GM12878 (cell line): ENCODE data around the gene MVK.

Source experiments
- EZH2 ChIP-seq: IDR thresholded peaks from 2 replicates; pipeline ENCODE4 v1.6.1; 2012; ENCODE audit warnings: low read depth, mild to moderate bottlenecking, control low read depth, inconsistent platforms, low read length, borderline replicate concordance; ENCODE audit not compliant: control insufficient read depth
- POLR2AphosphoS5 ChIP-seq: IDR thresholded peaks from 2 replicates; pipeline ENCODE4 v1.6.1; 2011; ENCODE audit warnings: mild to moderate bottlenecking, low read length, inconsistent platforms
- RAD21 ChIP-seq: IDR thresholded peaks from 2 replicates; pipeline ENCODE4 v1.6.1; 2011; ENCODE audit warnings: mild to moderate bottlenecking, low read depth, low read length, moderate library complexity; ENCODE audit not compliant: insufficient read depth
- SUPT20H ChIP-seq: IDR thresholded peaks from 2 replicates; pipeline ENCODE4 v1.6.1; 2011; ENCODE audit warnings: low read depth, mild to moderate bottlenecking, low read length, moderate library complexity, borderline replicate concordance; ENCODE audit not compliant: control insufficient read depth
- TARDBP ChIP-seq: IDR thresholded peaks from 2 replicates; pipeline ENCODE4 v1.6.1; 2016; ENCODE audit warnings: borderline replicate concordance
- YY1 ChIP-seq: IDR thresholded peaks from 2 replicates; pipeline ENCODE4 v1.6.1; 2011; ENCODE audit warnings: low read depth, mild to moderate bottlenecking, low read length
- ZNF24 ChIP-seq: fragments of 450-650 bp; IDR thresholded peaks from 2 replicates; pipeline ENCODE4 v1.6.1; 2017; ENCODE audit warnings: antibody characterized with exemption, mild to moderate bottlenecking

DNA sequence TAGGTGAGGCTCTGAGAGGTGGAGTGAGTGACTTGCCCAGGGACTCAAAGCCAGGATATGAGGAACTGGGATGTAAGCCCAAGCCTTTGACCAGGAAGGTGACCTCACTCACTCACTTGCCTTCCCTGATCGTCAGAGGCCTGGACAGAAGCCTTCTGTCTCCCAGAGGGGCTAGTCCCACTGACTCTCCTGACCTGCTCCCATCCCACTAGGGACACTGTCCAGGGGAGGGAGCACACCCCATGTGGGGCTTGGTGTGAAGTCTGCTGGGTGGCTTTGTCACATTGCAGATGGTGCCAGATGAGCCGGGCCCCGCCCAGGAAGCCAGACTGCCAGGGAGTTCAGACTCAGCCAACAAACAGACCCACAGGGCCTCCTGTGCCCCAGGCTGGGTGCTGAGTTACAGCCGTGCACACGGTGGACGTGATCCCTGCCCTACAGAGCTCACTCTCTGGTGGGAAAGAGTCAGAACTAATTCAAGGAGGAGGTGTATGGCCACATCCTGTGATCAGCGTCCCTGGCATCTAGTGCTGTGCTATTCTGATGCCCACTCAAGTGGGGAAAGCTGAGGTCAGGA is 28.6 kb upstream of the MVK start:
- TF ChIP-seq EZH2 (no peak), SUPT20H (no peak), YY1 (no peak), RAD21 (no peak), POLR2AphosphoS5 (no peak), ZNF24 (no peak), TARDBP (no peak)
